ENCODE measurements around the gene PHOX2B.

PHOX2B gene

DNA sequence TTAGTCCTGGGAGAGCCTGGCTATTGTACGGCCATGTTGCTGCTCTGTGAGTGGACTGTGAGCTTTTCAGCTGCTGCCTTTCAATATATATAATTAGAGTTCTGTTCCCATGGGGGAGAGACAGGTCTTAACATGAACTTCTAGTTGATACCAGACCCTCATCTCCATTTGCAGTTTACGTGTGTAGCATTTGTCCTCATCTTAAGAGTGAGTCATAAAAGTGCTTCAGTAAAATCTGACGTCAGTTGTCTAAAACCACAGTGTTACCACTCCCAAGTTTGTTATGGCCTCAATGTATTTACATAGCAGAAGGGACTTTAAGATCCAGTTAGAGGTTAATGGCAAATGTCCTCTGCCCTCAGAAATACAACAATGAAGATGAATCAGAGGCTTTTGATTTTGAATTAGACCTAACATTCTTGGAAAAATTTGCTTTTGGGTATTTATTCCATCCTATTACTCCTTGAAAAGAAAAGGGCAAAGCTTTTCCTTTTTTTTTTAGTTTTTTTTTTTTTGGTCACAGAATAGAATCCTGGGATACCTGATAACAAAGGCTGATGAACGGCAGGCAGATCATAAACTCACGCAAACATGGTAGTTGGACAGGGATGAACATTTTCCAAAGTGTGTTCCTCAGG, 38.6 kb downstream of the PHOX2B start:
- no peak for DNase-seq

DNA sequence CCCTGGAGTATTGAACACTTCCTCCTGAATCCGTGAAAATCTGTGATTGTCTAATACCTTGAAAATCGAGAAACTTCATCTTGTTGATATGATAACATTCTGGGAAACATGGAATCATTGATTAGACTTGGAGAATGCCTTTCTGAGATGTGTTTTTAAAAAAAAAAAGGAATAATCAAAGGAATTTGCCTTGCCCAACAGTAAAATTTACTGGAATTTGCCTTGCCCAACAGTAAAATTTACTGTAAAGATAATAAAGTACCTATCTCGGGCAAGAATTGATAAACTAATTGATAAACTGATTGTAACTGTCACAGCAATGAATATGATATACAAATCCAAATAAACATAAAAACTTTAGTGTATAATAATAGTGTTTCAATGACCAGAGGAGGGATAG, 44.7 kb downstream of the PHOX2B start:
- DNase-seq = no peak

- DNase-seq = no peak
These were observed 45.8 kb downstream of the PHOX2B start for GRCh38 chr4:41702770-41703169.

DNA sequence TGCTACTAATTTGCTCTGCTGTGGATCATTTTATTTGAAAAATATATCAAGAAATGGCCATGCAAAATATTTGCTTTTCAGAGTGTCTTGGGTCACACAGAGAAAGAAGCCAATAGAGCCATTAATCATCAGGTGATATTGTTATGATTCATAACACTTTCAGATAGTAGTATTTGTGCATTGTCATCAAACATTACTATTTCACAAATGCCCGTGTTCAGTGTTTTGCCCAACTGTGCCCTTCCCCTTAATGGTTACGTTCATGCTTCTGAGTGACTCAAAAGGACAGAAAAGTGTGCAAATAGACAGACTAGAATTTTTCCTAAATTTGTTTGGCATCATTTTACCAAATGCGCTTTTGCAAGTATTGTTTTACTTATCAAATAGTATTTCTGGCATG, 46.5 kb downstream of the PHOX2B start:
- DNase-seq = no peak

- no peak for DNase-seq
These were observed 51.8 kb downstream of the PHOX2B start for GRCh38 chr4:41696763-41697162.

- DNase-seq = no peak
These were observed 52.4 kb downstream of the PHOX2B start for GRCh38 chr4:41696131-41696530.
